GM21381 (cell line): ENCODE results near the gene SLC44A5.
"Not testable (repeated sequence)": the region's sequence is repeated elsewhere in the genome, so short reads cannot be mapped to it uniquely, and the experiment has no call there.

Experiments
- ATAC-seq: cut with Tn5 transposase; IDR thresholded peaks from one replicate; pipeline ENCODE4 v1.9.1; 2021; ENCODE audit warnings: mild to moderate bottlenecking, moderate library complexity; ENCODE audit not compliant: unreplicated experiment

SLC44A5 gene

GRCh38 chr1:75611014-75611413 lies at the start of gene SLC44A5:
Gene SLC44A5, minus strand, starts transcription at chr1:75611114. Its CDS starts 69,667 bp downstream, at chr1:75541447.
- ATAC-seq = no peak

GRCh38 chr1:75655931-75656330 lies 45.0 kb upstream of the SLC44A5 start:
- ATAC-seq = no peak

- not testable (repeated sequence) for ATAC-seq
These were observed 36.3 kb upstream of the SLC44A5 start for GRCh38 chr1:75647183-75647582.

DNA sequence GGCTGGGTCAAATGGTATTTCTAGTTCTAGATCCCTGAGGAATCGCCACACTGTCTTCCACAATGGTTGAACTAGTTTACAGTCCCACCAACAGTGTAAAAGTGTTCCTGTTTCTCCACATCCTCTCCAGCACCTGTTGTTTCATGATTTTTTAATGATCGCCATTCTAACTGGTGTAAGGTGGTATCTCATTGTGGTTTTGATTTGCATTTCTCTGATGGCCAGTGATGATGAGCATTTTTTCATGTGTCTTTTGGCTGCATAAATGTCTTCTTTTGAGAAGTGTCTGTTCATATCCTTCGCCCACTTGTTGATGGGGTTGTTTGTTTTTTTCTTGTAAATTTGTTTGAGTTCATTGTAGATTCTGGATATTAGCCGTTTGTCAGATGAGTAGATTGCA lies 34.2 kb upstream of the SLC44A5 start:
- not testable (repeated sequence) for ATAC-seq

- ATAC-seq = no peak
These were observed 32.5 kb upstream of the SLC44A5 start for GRCh38 chr1:75643460-75643859.

GRCh38 chr1:75641325-75641724 lies 30.4 kb upstream of the SLC44A5 start:
- ATAC-seq = no peak

DNA sequence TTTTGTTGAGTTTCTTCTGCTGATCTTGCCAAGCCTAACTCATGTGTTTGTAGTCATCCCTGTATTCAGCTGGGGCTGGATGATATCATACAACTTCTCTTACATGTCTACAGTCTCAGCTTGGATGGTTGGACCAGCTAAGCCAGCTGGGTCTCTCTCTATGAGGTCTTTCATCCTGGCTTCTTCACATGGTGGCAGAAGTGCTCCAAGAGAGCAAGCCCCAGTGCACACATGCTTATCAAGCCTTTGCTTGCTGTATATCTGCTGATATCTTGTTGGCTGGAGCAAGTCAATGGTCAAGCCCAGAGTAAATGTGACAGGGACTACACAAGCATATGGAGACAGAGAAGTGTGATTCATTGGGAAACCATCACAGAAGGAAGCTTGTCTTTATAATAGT lies 29.2 kb upstream of the SLC44A5 start:
- no peak for ATAC-seq

GRCh38 chr1:75632350-75632949 lies 21.5 kb upstream of the SLC44A5 start:
- peak; percentile 86 for ATAC-seq

DNA sequence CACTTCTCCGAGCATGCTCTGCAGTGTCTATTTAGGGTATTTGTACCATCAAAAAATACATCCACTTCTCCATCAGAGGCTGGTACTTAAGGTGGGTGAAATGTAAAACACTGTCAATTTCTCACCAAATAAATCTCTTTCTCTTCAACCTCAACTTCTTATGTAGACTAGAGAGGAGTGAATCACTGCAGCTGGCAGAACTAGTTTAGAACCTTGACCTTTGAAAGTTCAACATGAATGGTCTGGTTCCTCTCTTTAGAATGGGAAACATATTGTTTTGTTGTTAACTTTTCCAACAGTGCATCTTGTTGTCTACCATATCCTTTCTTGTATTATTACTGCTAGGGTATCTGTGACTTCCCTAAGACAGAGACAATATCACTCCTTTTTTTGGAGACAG lies 20.1 kb upstream of the SLC44A5 start:
- no peak for ATAC-seq

GRCh38 chr1:75630004-75630594 lies 19.2 kb upstream of the SLC44A5 start:
- ATAC-seq = no peak

GRCh38 chr1:75625795-75626194 lies 14.9 kb upstream of the SLC44A5 start:
- ATAC-seq = no peak

DNA sequence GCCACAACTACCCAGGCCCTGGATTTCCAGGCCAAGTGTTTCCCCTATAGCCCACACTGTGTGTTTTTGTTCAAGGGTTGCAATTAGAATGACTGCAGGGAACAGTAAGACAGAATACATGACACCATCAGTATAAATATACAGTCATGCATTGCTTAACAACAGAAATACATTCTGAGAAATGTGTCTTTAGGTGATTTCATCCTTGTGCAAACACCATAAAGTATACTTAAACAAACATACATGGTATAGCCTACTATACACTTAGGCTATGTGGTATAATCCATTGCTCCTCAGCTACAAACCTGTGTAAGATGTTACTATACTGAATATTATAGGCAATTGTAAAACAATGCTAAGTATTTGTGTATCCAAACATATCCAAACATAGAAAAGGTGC lies 7.5 kb upstream of the SLC44A5 start:
- ATAC-seq = no peak

DNA sequence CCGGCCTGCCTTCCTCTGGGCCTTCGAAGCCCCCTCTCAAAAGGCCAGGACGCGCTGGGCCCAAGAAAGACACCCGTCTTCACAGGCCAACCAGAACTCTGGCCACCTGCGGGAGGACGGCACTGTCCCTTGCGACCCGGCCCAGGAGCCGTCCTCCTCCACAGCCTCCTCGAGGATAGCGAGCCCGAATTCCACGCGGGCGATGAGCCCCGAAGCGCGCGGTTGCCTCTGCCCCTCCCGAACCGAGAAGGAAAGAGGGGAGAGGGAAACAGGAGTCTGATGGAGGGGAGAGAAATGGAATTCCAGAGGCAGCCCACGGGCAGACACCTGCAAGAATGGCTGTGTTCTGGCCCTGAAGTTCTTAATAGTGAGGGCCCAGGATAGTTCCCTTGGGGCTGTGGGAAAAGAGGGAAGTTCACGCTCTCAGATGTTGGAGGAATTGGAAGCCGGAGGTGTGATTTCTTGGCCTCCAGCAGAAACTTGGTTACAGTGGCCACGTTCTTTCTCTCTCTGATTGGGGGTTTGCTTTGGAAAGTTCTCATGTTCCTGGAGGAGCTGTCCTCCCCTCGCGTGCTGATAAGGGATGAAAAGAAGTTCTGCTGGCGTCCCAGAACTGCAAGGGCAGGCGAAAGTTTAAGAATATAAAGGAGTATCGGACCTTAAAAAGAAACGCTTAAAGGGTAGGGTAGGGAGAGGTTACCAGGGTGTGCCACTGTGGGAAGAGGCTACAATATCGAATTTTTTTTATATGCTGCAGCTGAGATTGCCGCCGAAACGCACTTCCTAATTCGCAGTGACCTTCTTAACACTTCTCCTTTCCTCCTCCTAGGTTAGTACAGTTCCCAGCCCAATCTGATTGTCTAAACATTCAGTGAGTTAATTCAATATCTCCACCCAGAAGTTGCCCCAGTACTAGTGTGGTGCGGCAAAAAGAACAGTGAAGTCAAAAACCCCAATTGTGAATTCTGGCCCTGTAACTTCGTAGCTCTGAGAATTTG lies 5.8 kb upstream of the SLC44A5 start:
- no peak for ATAC-seq

- ATAC-seq = no peak
These were observed 4.9 kb upstream of the SLC44A5 start for GRCh38 chr1:75615613-75616435.

DNA sequence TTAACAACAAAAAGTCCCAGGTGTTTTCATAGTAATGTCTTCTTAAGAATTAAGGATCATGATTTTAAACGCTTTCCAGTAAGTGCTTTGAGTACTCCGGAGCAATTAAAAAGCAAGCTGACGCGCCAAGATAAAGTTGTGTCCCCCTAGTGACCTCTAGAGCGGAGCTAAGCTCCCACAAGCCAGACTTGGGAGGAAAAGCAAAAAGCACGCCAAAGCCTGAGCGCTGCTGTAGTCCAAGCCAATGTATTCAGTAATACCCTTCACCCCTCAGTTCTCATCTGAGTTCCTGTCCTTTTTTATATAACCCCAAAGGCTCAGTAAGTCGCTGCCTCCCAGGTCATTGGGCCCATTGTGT lies 3.5 kb upstream of the SLC44A5 start:
- peak; percentile 10 for ATAC-seq

GRCh38 chr1:75613916-75614315 lies 3.0 kb upstream of the SLC44A5 start:
- no peak for ATAC-seq

- ATAC-seq = no peak
These were observed 2.1 kb upstream of the SLC44A5 start for GRCh38 chr1:75612976-75613375.

DNA sequence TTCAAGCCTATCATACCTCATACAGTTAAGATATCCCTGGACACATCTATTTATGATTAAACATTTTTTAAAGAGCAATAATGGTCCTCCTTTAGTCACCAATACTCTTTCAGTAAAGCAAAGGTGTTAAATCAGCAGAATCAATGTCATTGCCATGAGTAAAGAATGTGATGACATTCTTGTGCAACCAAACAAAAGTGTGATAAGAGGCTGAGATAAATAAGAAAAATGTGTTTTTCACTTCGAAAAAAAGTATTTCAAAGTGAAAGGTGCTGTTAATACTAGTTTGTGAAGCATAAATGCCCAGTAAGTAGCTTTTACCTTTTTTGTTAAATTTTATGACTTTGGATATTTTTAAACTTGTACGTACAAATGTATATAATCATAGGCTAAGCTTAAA lies 8.4 kb downstream of the SLC44A5 start:
- ATAC-seq = no peak

GRCh38 chr1:75600781-75601180 lies 10.1 kb downstream of the SLC44A5 start:
- ATAC-seq = no peak

DNA sequence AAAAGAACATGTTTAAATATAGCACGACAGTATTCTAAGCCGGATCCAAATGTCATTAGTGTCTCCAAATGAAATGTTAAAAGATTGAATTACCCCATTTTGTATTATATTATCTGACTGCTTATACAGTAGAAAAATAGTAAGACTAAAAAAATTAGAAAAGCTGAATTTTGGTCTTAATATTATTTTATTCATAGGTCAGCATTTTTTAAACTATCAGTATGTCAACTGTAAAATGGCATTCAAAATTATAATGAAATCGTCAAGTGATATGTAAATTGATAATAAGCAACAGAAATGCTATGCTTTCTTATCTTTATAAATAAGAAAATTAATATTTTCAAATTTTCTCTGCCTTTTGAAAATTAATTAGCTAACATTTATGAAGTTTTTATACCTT lies 16.6 kb downstream of the SLC44A5 start:
- ATAC-seq = no peak

DNA sequence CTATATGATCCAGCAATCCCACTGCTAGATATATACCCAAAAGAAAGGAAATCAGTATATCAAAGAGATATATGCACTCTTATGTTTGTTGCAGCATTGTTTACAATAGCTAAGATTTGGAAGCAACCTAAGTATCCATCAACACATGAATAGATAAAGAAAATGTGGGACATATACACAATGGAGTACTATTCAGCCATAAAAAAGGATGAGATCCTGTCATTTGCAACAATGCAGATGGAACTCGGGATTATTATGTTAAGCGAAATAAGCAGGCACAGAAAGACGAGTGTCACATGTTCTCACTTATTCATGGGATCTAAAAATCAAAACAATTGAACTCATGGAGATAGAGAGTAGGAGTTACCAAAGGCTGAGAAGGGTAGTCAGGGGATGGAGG lies 17.5 kb downstream of the SLC44A5 start:
- ATAC-seq = not testable (repeated sequence)
